Measurements from ENCODE around the gene CSNK1G3.
"Not testable (repeated sequence)": the region's sequence is repeated elsewhere in the genome, so short reads cannot be mapped to it uniquely, and the experiment has no call there.

The CSNK1G3 gene

GRCh38 chr5:123511648-123512605 is at the start of gene CSNK1G3:
Gene CSNK1G3, plus strand, starts transcription at chr5:123512177. Its CDS starts 33,487 bp downstream, at chr5:123545664.
- peak; percentile 95 for DNase-seq (ENCODE audit: low spot score)

GRCh38 chr5:123466839-123467238 is 45.1 kb upstream of the CSNK1G3 start:
- not testable (repeated sequence) for DNase-seq (ENCODE audit: low spot score)

GRCh38 chr5:123471385-123471784 is 40.6 kb upstream of the CSNK1G3 start:
- no peak for DNase-seq (ENCODE audit: low spot score)

- no peak for DNase-seq (ENCODE audit: low spot score)
These were observed 39.6 kb upstream of the CSNK1G3 start for GRCh38 chr5:123472150-123472924.

GRCh38 chr5:123474228-123474627 is 37.7 kb upstream of the CSNK1G3 start:
- no peak for DNase-seq (ENCODE audit: low spot score)

GRCh38 chr5:123476731-123477130 is 35.2 kb upstream of the CSNK1G3 start:
- no peak for DNase-seq (ENCODE audit: low spot score)

GRCh38 chr5:123478546-123478945 is 33.4 kb upstream of the CSNK1G3 start:
- DNase-seq (ENCODE audit: low spot score), result no peak

- no peak for DNase-seq (ENCODE audit: low spot score)
These were observed 29.7 kb upstream of the CSNK1G3 start for GRCh38 chr5:123482258-123482657.

GRCh38 chr5:123483446-123484077 is 28.4 kb upstream of the CSNK1G3 start:
- DNase-seq (ENCODE audit: low spot score), result no peak

- no peak for DNase-seq (ENCODE audit: low spot score)
These were observed 26.7 kb upstream of the CSNK1G3 start for GRCh38 chr5:123485275-123485674.

- DNase-seq (ENCODE audit: low spot score), result no peak
These were observed 24.9 kb upstream of the CSNK1G3 start for GRCh38 chr5:123486951-123487655.

GRCh38 chr5:123490974-123491373 is 21.0 kb upstream of the CSNK1G3 start:
- no peak for DNase-seq (ENCODE audit: low spot score)

- DNase-seq (ENCODE audit: low spot score), result not testable (repeated sequence)
These were observed 16.8 kb upstream of the CSNK1G3 start for GRCh38 chr5:123495211-123495610.

- no peak for DNase-seq (ENCODE audit: low spot score)
These were observed 15.1 kb upstream of the CSNK1G3 start for GRCh38 chr5:123496892-123497291.

- DNase-seq (ENCODE audit: low spot score), result no peak
These were observed 11.5 kb upstream of the CSNK1G3 start for GRCh38 chr5:123500471-123500870.

GRCh38 chr5:123502120-123502519 is 9.9 kb upstream of the CSNK1G3 start:
- DNase-seq (ENCODE audit: low spot score), result no peak

GRCh38 chr5:123503299-123503698 is 8.7 kb upstream of the CSNK1G3 start:
- no peak for DNase-seq (ENCODE audit: low spot score)

- no peak for DNase-seq (ENCODE audit: low spot score)
These were observed 6.3 kb upstream of the CSNK1G3 start for GRCh38 chr5:123505633-123506032.

- DNase-seq (ENCODE audit: low spot score), result no peak
These were observed 3.5 kb upstream of the CSNK1G3 start for GRCh38 chr5:123508441-123508840.

GRCh38 chr5:123511290-123511647 is 708 bp upstream of the CSNK1G3 start:
- no peak for DNase-seq (ENCODE audit: low spot score)

GRCh38 chr5:123512611-123513461 is 859 bp downstream of the CSNK1G3 start:
- peak; percentile 26 for DNase-seq (ENCODE audit: low spot score)

Data from globus pallidus (tissue), 1 donor.